Adrenal gland (tissue), 5 donors: ENCODE measurements around the gene NT5C3A.

ENCODE experiments used
- CTCF ChIP-seq, 6 experiments: fragments of 450-650 bp in 4 of 6; fragments of 200-600 bp in 2 of 6; sonication (generic) in 1 of 6; IDR thresholded peaks; 1 replicate in 5 of 6; 2 replicates in 1 of 6; pipeline versions ENCODE4 v1.5.1 to v1.8.0; 2016 to 2021; ENCODE audit warnings: antibody characterized with exemption in 6 of 6, mild to moderate bottlenecking in 2 of 6, moderate library complexity in 1 of 6
- POLR2A ChIP-seq, 2 donors: fragments of 450-650 bp; IDR thresholded peaks; one replicate each; pipeline ENCODE4 v1.6.1; 2017; ENCODE audit warnings: antibody characterized with exemption in 2 of 2, mild to moderate bottlenecking in 2 of 2, moderate library complexity in 1 of 2
- donor health status: DM: no; HTN: no; CAD: no.

GRCh38 chr7:33100770-33101169 lies 38.2 kb upstream of the NT5C3A start:
- TF ChIP-seq POLR2A (IDR thresholded peaks at IDR 0.05) (no peak), CTCF (IDR thresholded peaks at IDR 0.05) (no peak)
